Endothelial cell (in vitro differentiated cells): ENCODE data around the gene AVL9. TPM values are rescaled to one million over a fixed set of nuclear protein-coding genes. Genes with fewer than 3 reads are reported as not detected.

Experiments
- DNase-seq: peaks from one replicate; pipeline ENCODE4 v3.0.0; 2021; ENCODE audit warnings: low spot score
- H3K27ac Mint-ChIP-seq: one replicate; pipeline ENCODE4 v1.8.0; 2021; ENCODE audit warnings: mixed read lengths, inconsistent platforms; ENCODE audit not compliant: unreplicated experiment
- H3K27me3 Mint-ChIP-seq: one replicate; pipeline ENCODE4 v1.8.0; 2021; ENCODE audit warnings: mild to moderate bottlenecking, moderate library complexity, mixed read lengths, inconsistent platforms; ENCODE audit not compliant: unreplicated experiment
- H3K36me3 Mint-ChIP-seq: one replicate; pipeline ENCODE4 v1.8.0; 2021; ENCODE audit warnings: mild to moderate bottlenecking, low read depth, mixed read lengths, inconsistent platforms; ENCODE audit not compliant: unreplicated experiment
- H3K4me1 Mint-ChIP-seq: one replicate; pipeline ENCODE4 v1.8.0; 2021; ENCODE audit warnings: mild to moderate bottlenecking, mixed read lengths, inconsistent platforms; ENCODE audit not compliant: unreplicated experiment
- H3K4me3 Mint-ChIP-seq: one replicate; pipeline ENCODE4 v1.8.0; 2021; ENCODE audit warnings: mild to moderate bottlenecking, mixed read lengths, inconsistent platforms; ENCODE audit not compliant: unreplicated experiment
- H3K9me3 Mint-ChIP-seq: one replicate; pipeline ENCODE4 v1.8.0; 2021; ENCODE audit warnings: mixed read lengths, inconsistent platforms; ENCODE audit not compliant: unreplicated experiment
- CTCF ChIP-seq: fragments of 200-600 bp; sonication (generic); IDR thresholded peaks from one replicate; pipeline ENCODE4 v1.5.0; 2021; ENCODE audit warnings: antibody characterized with exemption; ENCODE audit not compliant: unreplicated experiment
- total RNA-seq: library from RNA; stranded (reverse); fragmentation: NEBNext Ultra II Directional; extraction: Animal tissue kit (Norgen Biotek cat#: 25700); gene quantifications from one replicate; pipeline ENCODE4 v1.2.1, GENCODE V29; 2021; ENCODE audit not compliant: unreplicated experiment

Gene AVL9
- total RNA-seq, 1 donor from 2014 or later, result 43.7 TPM

GRCh38 chr7:32479574-32480200 is 15.6 kb upstream of the AVL9 start:
- Mint-ChIP-seq H3K4me1 (no peaks in the 10 kb centered on the region), H3K4me3 (no peak overlapping the region), H3K9me3 (no peaks in the 10 kb centered on the region), H3K27me3 (no peaks in the 10 kb centered on the region), H3K36me3 (no peaks in the 10 kb centered on the region), H3K27ac (no peak overlapping the region)
- DNase-seq, result peak; percentile 42
- TF ChIP-seq CTCF, result peak; percentile 81

DNA sequence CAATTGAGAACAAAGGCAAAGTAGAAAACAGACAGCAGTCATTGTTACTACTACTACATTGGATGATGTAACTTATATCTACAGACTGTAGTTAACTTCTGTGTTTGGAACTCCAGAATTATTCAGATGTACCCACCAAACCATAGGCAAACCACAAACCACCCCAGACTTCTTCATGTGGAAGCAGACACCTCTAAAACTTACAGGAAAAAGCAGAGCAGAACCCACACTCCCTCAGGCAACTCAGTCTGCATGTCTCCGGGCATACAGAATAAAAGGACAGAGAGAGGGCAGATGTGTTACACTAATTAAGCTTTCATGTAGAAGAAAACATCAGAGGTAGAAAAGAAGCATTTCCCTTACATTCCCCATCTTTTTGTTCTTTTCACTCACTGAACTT is 14.1 kb upstream of the AVL9 start:
- H3K27me3 Mint-ChIP-seq, result no peaks in the 10 kb centered on the region
- H3K27ac Mint-ChIP-seq, result no peak overlapping the region
- no peak overlapping the region for H3K4me3 Mint-ChIP-seq
- H3K4me1 Mint-ChIP-seq, result no peaks in the 10 kb centered on the region
- DNase-seq, result no peak
- H3K36me3 Mint-ChIP-seq, result no peaks in the 10 kb centered on the region
- no peaks in the 10 kb centered on the region for H3K9me3 Mint-ChIP-seq
- TF ChIP-seq CTCF, result no peak

DNA sequence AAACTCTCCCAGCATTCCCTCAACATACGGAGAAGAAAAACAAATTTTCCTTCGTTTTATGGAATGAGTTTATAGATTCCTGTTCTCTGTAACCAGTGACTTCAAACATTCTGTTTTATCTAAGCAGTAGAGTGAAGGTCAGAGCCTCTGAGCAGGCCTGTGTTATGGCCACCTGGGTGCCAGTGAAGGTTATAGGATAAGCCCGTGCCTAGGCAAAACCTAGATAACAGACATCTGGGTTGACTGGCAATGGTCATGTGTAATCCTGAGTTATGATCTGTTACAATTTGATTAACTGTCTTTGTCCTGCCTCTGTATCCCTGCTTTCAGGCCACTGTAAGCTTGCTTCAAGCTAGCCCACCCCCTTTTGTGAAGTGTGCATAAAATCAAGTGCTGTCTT is 13.4 kb upstream of the AVL9 start:
- no peak for DNase-seq
- Mint-ChIP-seq H3K27me3 (no peaks in the 10 kb centered on the region), H3K36me3 (no peaks in the 10 kb centered on the region), H3K9me3 (no peaks in the 10 kb centered on the region), H3K4me1 (no peaks in the 10 kb centered on the region), H3K4me3 (no peak overlapping the region), H3K27ac (no peak overlapping the region)
- no peak for TF ChIP-seq CTCF

DNA sequence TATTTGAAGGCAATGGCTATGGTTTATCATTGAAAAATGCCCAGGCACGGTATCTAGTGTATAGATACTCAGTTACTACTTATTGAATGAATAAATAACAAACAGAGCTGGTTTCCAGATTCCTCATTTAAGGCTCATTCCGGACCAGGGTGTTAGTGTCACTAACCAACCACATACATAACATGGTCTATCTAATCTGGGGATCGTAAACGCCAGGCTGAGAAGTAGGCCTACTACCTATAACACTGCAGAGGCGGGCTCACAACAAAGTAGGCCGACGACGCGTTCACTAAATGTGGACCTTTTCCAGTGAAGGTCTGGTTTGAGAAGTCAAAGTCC is 5.5 kb upstream of the AVL9 start:
- H3K27me3 Mint-ChIP-seq, result peaks cover 5% of the 10 kb centered on the region
- H3K4me1 Mint-ChIP-seq, result peaks cover under 1% of the 10 kb centered on the region
- TF ChIP-seq CTCF, result no peak
- no peaks in the 10 kb centered on the region for H3K9me3 Mint-ChIP-seq
- peak overlapping the region; percentile 89 for H3K4me3 Mint-ChIP-seq
- peaks cover under 1% of the 10 kb centered on the region for H3K36me3 Mint-ChIP-seq
- peak overlapping the region; percentile 95 for H3K27ac Mint-ChIP-seq
- DNase-seq, result no peak

GRCh38 chr7:32490127-32490796 is 5.0 kb upstream of the AVL9 start, which contains the start of gene LSM5:
Gene LSM5 (minus strand): TSS chr7:32490380. CDS start chr7:32490365, 15 bp downstream.
- peak; percentile 82 for DNase-seq
- no peaks in the 10 kb centered on the region for H3K9me3 Mint-ChIP-seq
- TF ChIP-seq CTCF, result no peak
- peak within 1 kb of the TSS; percentile 89 for H3K4me3 Mint-ChIP-seq
- H3K27me3 Mint-ChIP-seq, result peaks cover 5% of the 10 kb centered on the region
- peaks cover 3% of the 10 kb centered on the region for H3K4me1 Mint-ChIP-seq
- H3K27ac Mint-ChIP-seq, result peak within 1 kb of the TSS; percentile 95
- H3K36me3 Mint-ChIP-seq, result peaks cover 4% of the 10 kb centered on the region
